Psoas muscle (tissue), 8 donors: ENCODE data around the gene RRP1. TPM values are rescaled to one million over a fixed set of nuclear protein-coding genes. Genes with fewer than 3 reads are reported as not detected.

ENCODE experiments used
- ATAC-seq, 4 donors: fragments of 200-7000 bp; cut with Tn5 transposase; one replicate each; pipeline ENCODE4 v1.9.1; 2020; ENCODE audit warnings: moderate library complexity in 3 of 4, mild to moderate bottlenecking in 2 of 4
- DNase-seq, 2 donors: peaks; one replicate each; pipeline ENCODE4 v3.0.0-alpha.2; 2020
- H3K27ac ChIP-seq: fragments of 200-600 bp; one replicate; pipeline ENCODE4 v1.8.0; 2022
- H3K27me3 ChIP-seq, 3 donors: fragments of 200-600 bp in 1 of 3; one replicate each; pipeline versions ENCODE4 v1.6.1 to v1.8.0; 2013 to 2022; ENCODE audit warnings: low read length in 2 of 3, mild to moderate bottlenecking in 2 of 3, moderate library complexity in 1 of 3; ENCODE audit not compliant: insufficient read depth in 3 of 3
- H3K36me3 ChIP-seq, 2 donors: fragments of 200-600 bp in 1 of 2; one replicate each; pipeline versions ENCODE4 v1.6.1 to v1.8.0; 2013 to 2022; ENCODE audit warnings: low read depth in 1 of 2, mild to moderate bottlenecking in 1 of 2, moderate library complexity in 1 of 2; ENCODE audit not compliant: insufficient read depth in 1 of 2
- H3K4me1 ChIP-seq: fragments of 200-600 bp; one replicate; pipeline ENCODE4 v1.8.0; 2022
- H3K4me3 ChIP-seq: fragments of 200-600 bp; one replicate; pipeline ENCODE4 v1.8.0; 2022; ENCODE audit warnings: mild to moderate bottlenecking
- H3K9me3 ChIP-seq: fragments of 200-600 bp; one replicate; pipeline ENCODE4 v1.8.0; 2022
- WGBS, 3 donors: extraction: QIAGEN DNeasy Blood & Tissue Kit; methylation state at CpG; one replicate each; pipeline versions ENCODE4 v1.1.6 to v1.1.7; 2013; 5-methylcytosine and 5-hydroxymethylcytosine counted together
- intact Hi-C, 2 donors: fragments of 100-400 bp; cut with DNase I; formaldehyde crosslinking; loops; one replicate each; pipeline versions ENCODE4 v1.11.0 to v1.14.2; 2022
- polyA plus RNA-seq, 3 donors: library from polyadenylated mRNA; stranded (reverse); fragments of 200-250 nt; gene quantifications; one replicate each; pipeline ENCODE4 v1.2.3, GENCODE V29; 2013
- total RNA-seq, 4 donors: library from RNA; stranded (reverse); fragmentation: NEBNext Ultra II Directional in 2 of 4; extraction: Animal tissue kit (Norgen Biotek cat#: 25700) in 2 of 4; gene quantifications; one replicate each; pipeline versions ENCODE4 v1.2.1 to v1.2.4, GENCODE V29; 2021 to 2023
- TF ChIP-seq, protein P1 (sequence below): fragments of 200-600 bp; IDR thresholded peaks from one replicate; pipeline ENCODE4 v1.8.0; 2022; ENCODE audit warnings: antibody characterized with exemption
- donor health status: healthy with polysubstance abuse.
- donor health status: DM: no; HTN: no; CAD: no; lungs with moderate emphysema.
- donor health status: Bipolar disorder and iron deficiency.
- donor health status: healthy.
- donor health status: DM: yes; HTN: yes; CAD: no.
- donor health status: DM: no; HTN: no; CAD: no.
- donor health status: DM: no; HTN: no; CAD: no.
- donor health status: DM: yes; HTN: yes; CAD: no.

RRP1 gene
- total and polyA plus RNA-seq, 7 donors: 9.5 to 29.7 (median 18.9) TPM

- TF ChIP-seq, protein P1, sequence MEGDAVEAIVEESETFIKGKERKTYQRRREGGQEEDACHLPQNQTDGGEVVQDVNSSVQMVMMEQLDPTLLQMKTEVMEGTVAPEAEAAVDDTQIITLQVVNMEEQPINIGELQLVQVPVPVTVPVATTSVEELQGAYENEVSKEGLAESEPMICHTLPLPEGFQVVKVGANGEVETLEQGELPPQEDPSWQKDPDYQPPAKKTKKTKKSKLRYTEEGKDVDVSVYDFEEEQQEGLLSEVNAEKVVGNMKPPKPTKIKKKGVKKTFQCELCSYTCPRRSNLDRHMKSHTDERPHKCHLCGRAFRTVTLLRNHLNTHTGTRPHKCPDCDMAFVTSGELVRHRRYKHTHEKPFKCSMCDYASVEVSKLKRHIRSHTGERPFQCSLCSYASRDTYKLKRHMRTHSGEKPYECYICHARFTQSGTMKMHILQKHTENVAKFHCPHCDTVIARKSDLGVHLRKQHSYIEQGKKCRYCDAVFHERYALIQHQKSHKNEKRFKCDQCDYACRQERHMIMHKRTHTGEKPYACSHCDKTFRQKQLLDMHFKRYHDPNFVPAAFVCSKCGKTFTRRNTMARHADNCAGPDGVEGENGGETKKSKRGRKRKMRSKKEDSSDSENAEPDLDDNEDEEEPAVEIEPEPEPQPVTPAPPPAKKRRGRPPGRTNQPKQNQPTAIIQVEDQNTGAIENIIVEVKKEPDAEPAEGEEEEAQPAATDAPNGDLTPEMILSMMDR: no peak
- Histone ChIP-seq H3K4me1 (no peaks in the 10 kb centered on the region), H3K27me3 (no peaks in the 10 kb centered on the region), H3K4me3 (no peak overlapping the region), H3K9me3 (no peaks in the 10 kb centered on the region), H3K36me3 (peaks cover 10 to 77% of the 10 kb centered on the region in 2 donors), H3K27ac (no peak overlapping the region)
- WGBS, 3 donors: 93 to 94% (median 94%) methylated on average over 16 of the region's 16 CpGs
- intact Hi-C loops: loop anchor here in 1 of 2 donors (10.0 kb wide), 1 partner anchor 61 kb away; no protein-coding TSS in a partner anchor
- DNase-seq: peak in 1 of 2 donors; percentile 46
- ATAC-seq: no peak
These were observed 36.0 kb upstream of the RRP1 start for GRCh38 chr21:43753439-43753799.

GRCh38 chr21:43754948-43755781 is 34.2 kb upstream of the RRP1 start:
- intact Hi-C loops: loop anchor here in 1 of 2 donors (10.0 kb wide), 1 partner anchor 60 kb away; no protein-coding TSS in a partner anchor
- ATAC-seq (no peak), DNase-seq (peak in 1 of 2 donors; percentile 46)
- Histone ChIP-seq H3K4me1 (no peaks in the 10 kb centered on the region), H3K9me3 (no peaks in the 10 kb centered on the region), H3K36me3 (peaks cover 10 to 74% of the 10 kb centered on the region in 2 donors), H3K27ac (no peak overlapping the region), H3K4me3 (no peak overlapping the region), H3K27me3 (no peaks in the 10 kb centered on the region)
- WGBS, 3 donors: 77 to 87% (median 83%) methylated on average over 26 of the region's 26 CpGs
- TF ChIP-seq, protein P1: no peak

DNA sequence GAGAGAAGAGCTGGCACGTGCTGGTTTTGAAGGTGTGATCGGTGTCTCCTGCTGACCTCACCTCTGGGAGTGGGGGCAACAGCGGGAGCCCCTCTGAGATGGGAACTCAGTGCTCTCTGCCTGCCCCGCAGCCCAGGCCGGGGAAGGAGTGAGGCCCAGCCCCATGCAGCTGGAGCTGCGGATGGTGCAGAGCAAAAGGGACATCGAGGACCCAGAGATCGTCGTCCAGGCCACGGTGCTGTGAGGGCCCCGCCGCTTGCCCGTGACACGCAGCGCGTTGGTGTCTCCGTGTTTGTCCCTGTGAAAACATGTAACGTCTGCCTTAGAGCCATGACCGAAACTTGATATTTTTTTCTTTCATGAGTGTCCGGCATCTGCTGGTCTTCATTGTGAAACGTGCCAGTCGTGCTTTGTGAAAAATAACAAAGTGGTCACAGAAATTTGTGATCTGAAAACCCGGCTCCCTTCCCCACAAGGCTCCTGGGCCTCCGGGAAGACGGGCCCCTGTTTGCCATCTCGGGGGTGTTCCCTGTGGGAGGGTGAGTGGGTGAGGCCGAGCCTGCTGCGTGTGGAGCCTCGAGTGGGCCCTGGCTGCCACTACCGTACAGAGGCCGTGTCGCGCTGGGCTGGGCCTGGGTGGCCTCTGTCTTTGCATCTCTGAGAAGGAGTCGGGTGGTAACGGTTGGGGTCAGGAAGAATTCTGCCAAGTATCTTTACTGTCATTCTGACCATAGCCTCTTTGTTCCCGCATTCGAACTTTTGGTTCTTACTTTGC is 33.4 kb upstream of the RRP1 start:
- Histone ChIP-seq H3K4me1 (no peaks in the 10 kb centered on the region), H3K27ac (no peak overlapping the region), H3K4me3 (no peak overlapping the region), H3K9me3 (no peaks in the 10 kb centered on the region), H3K36me3 (peaks cover 10 to 71% of the 10 kb centered on the region in 2 donors), H3K27me3 (no peaks in the 10 kb centered on the region)
- ATAC-seq (no peak), DNase-seq (peak in 1 of 2 donors; percentile 47)
- intact Hi-C loops: loop anchor here in 1 of 2 donors (10.0 kb wide), 1 partner anchor 59 kb away; no protein-coding TSS in a partner anchor
- WGBS, 3 donors: 88 to 90% (median 89%) methylated on average over 37 of the region's 37 CpGs
- TF ChIP-seq, protein P1: no peak

DNA sequence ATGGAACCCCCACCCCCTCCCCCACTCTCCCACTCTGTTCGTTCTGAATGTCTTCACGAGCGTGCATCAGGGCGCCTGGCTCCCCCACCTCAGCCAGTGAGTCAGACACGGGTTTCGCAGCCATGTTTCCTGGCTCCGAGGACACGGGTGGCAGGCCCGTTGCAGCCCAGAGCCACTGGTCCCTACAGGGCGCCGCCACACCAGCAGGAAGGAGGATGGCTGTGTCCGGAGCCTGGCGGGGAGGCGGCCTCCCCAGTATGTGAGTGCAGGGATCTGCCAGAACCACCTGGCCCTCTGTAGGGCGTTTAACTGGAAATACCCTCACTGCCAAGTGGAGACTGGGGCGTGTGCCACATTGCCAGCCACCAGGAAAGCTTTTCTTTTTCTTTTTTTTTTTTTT is 31.8 kb upstream of the RRP1 start:
- TF ChIP-seq, protein P1: no peak
- ATAC-seq (peak in 2 of 4 donors; percentile 9 to 24), DNase-seq (peak in 1 of 2 donors; percentile 50)
- intact Hi-C loops: loop anchor here in 1 of 2 donors (10.0 kb wide), 1 partner anchor 57 kb away; no protein-coding TSS in a partner anchor
- Histone ChIP-seq H3K4me3 (no peak overlapping the region), H3K9me3 (no peaks in the 10 kb centered on the region), H3K4me1 (no peaks in the 10 kb centered on the region), H3K27me3 (no peaks in the 10 kb centered on the region), H3K27ac (no peak overlapping the region), H3K36me3 (peaks cover 10 to 61% of the 10 kb centered on the region in 2 donors)
- 71 to 80% (median 79%) methylated on average over 16 of the region's 16 CpGs for WGBS, 3 donors
